Measurements from ENCODE around the gene ATP1B2.

The ATP1B2 gene

DNA sequence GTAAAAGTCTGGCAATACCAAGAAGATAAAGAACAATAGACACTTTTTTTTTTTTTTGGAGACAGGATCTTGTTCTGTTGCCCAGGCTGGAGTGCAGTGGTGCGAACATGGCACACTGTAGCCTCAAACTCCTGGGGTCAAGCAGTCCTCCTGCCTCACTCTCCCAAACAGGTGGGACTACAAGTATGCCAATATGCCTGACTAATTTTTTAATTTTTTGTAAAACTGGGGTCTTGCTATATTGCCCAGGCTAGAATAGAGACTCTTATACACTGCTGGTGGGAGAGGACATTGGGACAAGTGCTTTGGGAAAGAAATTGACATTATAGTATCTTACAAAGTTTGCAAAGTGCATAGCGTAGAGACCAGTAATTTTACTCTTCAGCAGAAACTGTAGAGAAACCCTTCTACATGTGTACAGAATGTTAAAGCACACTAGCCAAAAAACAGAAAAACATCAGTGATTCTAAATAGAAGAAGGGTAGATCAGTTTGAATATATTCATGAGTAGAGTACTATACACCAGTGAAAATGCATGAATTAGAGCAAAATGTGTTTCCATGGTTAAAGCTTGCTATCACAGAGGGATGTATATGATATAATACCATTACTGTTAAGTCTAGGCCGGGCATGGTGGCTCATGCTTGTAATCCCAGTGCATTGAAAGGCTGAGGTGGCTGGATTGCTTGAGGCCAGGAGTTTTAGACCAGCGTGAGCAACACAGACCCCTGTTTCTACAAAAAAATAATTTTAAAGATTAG is 47.3 kb downstream of the ATP1B2 start:
- Histone ChIP-seq H3K4me1 (ENCODE audit: control insufficient read depth in 1 of 2, insufficient read depth in 2 of 2, low read length in 2 of 2) (no peaks in the 10 kb centered on the region), H3K36me3 (ENCODE audit: control insufficient read depth in 1 of 2, insufficient read depth in 2 of 2, low read length in 2 of 2) (peaks cover 3 to 23% of the 10 kb centered on the region in 2 donors), H3K27ac (ENCODE audit: low read depth, low read length) (no peak overlapping the region), H3K4me3 (ENCODE audit: low read depth in 1 of 2, low read length in 2 of 2) (no peak overlapping the region), H3K9me3 (ENCODE audit: control insufficient read depth in 1 of 2, low read length in 2 of 2) (no peaks in the 10 kb centered on the region), H3K9ac (ENCODE audit: low read depth in 1 of 2, low read length in 2 of 2) (no peak overlapping the region), H3K27me3 (ENCODE audit: control insufficient read depth in 1 of 2, insufficient read depth in 2 of 2, low read length in 2 of 2) (peaks cover 0 to under 1% of the 10 kb centered on the region in 2 donors)

DNA sequence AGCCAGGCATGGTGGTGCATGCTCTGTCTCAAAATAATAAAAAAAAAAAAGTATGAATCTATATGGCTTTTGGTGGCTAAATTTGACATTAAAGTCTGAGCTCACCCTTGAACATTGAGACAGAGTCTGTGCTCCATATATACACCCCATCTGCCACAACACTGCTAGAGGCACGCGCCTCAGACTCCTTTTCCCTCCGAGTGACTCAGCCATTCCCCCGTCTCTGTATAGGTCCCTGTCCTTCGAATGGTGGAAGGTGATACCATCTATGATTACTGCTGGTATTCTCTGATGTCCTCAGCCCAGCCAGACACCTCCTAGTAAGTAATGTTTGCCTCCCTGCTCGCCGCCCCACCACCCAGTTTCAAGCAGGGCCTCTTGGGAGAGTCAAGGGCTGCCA is 49.8 kb downstream of the ATP1B2 start:
- Histone ChIP-seq H3K36me3 (ENCODE audit: control insufficient read depth in 1 of 2, insufficient read depth in 2 of 2, low read length in 2 of 2) (peaks cover 3 to 19% of the 10 kb centered on the region in 2 donors), H3K4me1 (ENCODE audit: control insufficient read depth in 1 of 2, insufficient read depth in 2 of 2, low read length in 2 of 2) (peaks cover 6% of the 10 kb centered on the region in 2 donors), H3K9ac (ENCODE audit: low read depth in 1 of 2, low read length in 2 of 2) (no peak overlapping the region), H3K4me3 (ENCODE audit: low read depth in 1 of 2, low read length in 2 of 2) (no peak overlapping the region), H3K9me3 (ENCODE audit: control insufficient read depth in 1 of 2, low read length in 2 of 2) (no peaks in the 10 kb centered on the region), H3K27ac (ENCODE audit: low read depth, low read length) (no peak overlapping the region), H3K27me3 (ENCODE audit: control insufficient read depth in 1 of 2, insufficient read depth in 2 of 2, low read length in 2 of 2) (peaks cover 10 to 19% of the 10 kb centered on the region in 2 donors)

DNA sequence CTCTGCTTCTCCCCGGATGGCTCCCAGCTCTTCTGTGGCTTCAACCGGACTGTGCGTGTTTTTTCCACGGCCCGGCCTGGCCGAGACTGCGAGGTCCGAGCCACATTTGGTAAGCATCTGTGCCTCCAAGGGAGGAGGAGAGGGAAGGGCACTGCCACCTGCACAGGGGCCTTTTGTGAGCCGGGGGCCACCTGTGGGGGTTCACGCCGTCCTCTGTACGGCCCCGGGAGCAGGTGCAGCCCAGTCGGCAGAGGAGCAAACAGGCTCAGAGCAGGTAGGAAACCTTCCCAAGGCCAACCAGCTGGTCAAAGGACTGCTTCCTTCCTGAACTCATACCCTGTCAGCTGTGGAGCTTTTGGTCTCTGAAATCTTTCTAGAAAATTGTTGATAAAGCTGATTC is 51.0 kb downstream of the ATP1B2 start:
- H3K27ac ChIP-seq (ENCODE audit: low read depth, low read length): no peak overlapping the region
- no peaks in the 10 kb centered on the region for H3K9me3 ChIP-seq (ENCODE audit: control insufficient read depth in 1 of 2, low read length in 2 of 2)
- peaks cover 6% of the 10 kb centered on the region in 2 donors for H3K4me1 ChIP-seq (ENCODE audit: control insufficient read depth in 1 of 2, insufficient read depth in 2 of 2, low read length in 2 of 2)
- H3K9ac ChIP-seq (ENCODE audit: low read depth in 1 of 2, low read length in 2 of 2): no peak overlapping the region
- no peak overlapping the region for H3K4me3 ChIP-seq (ENCODE audit: low read depth in 1 of 2, low read length in 2 of 2)
- peaks cover 3 to 15% of the 10 kb centered on the region in 2 donors for H3K36me3 ChIP-seq (ENCODE audit: control insufficient read depth in 1 of 2, insufficient read depth in 2 of 2, low read length in 2 of 2)
- H3K27me3 ChIP-seq (ENCODE audit: control insufficient read depth in 1 of 2, insufficient read depth in 2 of 2, low read length in 2 of 2): peaks cover 22 to 29% of the 10 kb centered on the region in 2 donors

DNA sequence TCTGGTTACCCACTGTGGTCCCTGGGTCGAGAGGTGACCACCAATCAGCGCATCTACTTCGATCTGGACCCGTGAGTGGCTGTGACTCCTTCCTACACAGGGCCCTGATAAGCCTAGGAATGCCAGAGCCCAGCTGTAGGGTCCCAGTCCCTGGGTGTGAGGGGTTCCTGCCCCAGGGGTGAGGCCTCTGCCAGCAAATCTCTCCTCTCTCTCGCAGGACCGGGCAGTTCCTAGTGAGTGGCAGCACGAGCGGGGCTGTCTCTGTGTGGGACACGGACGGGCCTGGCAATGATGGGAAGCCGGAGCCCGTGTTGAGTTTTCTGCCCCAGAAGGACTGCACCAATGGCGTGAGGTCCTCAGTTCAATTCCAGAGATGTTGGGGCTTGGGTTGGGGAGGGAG is 52.0 kb downstream of the ATP1B2 start:
- H3K4me1 ChIP-seq (ENCODE audit: control insufficient read depth in 1 of 2, insufficient read depth in 2 of 2, low read length in 2 of 2): peaks cover 6% of the 10 kb centered on the region in 2 donors
- peaks cover 3 to 15% of the 10 kb centered on the region in 2 donors for H3K36me3 ChIP-seq (ENCODE audit: control insufficient read depth in 1 of 2, insufficient read depth in 2 of 2, low read length in 2 of 2)
- H3K4me3 ChIP-seq (ENCODE audit: low read depth in 1 of 2, low read length in 2 of 2): no peak overlapping the region
- no peak overlapping the region for H3K27ac ChIP-seq (ENCODE audit: low read depth, low read length)
- H3K9ac ChIP-seq (ENCODE audit: low read depth in 1 of 2, low read length in 2 of 2): no peak overlapping the region
- no peaks in the 10 kb centered on the region for H3K9me3 ChIP-seq (ENCODE audit: control insufficient read depth in 1 of 2, low read length in 2 of 2)
- H3K27me3 ChIP-seq (ENCODE audit: control insufficient read depth in 1 of 2, insufficient read depth in 2 of 2, low read length in 2 of 2): peaks cover 30 to 39% of the 10 kb centered on the region in 2 donors

DNA sequence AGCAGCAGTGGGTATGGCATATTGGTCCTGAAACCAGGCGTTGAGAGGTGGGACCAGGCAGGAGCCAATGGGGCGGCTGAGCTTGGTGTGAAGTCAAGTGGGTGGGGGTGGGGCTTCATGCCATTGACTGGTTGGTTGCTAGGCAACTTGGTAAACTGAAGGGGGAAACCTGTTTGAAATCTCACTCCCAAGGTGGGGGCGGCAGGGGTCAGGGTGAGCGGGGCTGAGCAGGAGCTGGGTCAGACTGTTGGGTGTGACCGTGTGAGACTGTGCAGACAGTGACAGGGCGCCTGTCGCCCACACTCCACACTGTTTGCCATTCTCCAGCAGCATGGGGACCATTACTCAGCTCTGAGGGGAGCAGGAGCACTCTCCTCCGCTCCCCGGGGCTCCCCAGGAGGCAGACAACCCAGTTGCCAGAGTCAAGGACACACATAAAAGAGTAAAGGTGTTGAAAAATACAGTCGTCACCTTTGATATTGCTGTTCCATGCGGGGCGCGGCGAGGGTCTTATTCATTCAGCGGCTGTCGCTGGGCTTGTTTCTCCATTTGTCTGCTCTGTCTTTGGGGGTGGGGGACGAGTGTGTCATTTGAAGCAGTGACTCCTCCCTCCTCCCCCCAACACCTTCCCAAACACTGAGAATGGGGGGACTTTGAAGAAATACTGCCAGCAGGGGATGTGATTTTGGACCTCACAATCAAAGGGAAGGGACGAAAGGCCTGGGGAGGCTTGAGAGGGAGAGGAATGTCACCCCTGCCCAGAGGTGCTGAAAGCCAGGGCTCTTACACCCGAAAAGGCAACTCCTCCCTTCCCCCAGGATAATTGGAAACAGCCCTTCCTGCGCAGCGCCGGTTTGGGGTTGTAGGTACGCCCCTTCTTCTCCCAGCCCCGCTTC is 53.1 kb downstream of the ATP1B2 start:
- H3K4me3 ChIP-seq (ENCODE audit: low read depth in 1 of 2, low read length in 2 of 2): no peak overlapping the region
- no peaks in the 10 kb centered on the region for H3K9me3 ChIP-seq (ENCODE audit: control insufficient read depth in 1 of 2, low read length in 2 of 2)
- H3K9ac ChIP-seq (ENCODE audit: low read depth in 1 of 2, low read length in 2 of 2): no peak overlapping the region
- H3K27ac ChIP-seq (ENCODE audit: low read depth, low read length): no peak overlapping the region
- peaks cover 6% of the 10 kb centered on the region in 2 donors for H3K4me1 ChIP-seq (ENCODE audit: control insufficient read depth in 1 of 2, insufficient read depth in 2 of 2, low read length in 2 of 2)
- peaks cover 30 to 39% of the 10 kb centered on the region in 2 donors for H3K27me3 ChIP-seq (ENCODE audit: control insufficient read depth in 1 of 2, insufficient read depth in 2 of 2, low read length in 2 of 2)
- peaks cover 3 to 15% of the 10 kb centered on the region in 2 donors for H3K36me3 ChIP-seq (ENCODE audit: control insufficient read depth in 1 of 2, insufficient read depth in 2 of 2, low read length in 2 of 2)

DNA sequence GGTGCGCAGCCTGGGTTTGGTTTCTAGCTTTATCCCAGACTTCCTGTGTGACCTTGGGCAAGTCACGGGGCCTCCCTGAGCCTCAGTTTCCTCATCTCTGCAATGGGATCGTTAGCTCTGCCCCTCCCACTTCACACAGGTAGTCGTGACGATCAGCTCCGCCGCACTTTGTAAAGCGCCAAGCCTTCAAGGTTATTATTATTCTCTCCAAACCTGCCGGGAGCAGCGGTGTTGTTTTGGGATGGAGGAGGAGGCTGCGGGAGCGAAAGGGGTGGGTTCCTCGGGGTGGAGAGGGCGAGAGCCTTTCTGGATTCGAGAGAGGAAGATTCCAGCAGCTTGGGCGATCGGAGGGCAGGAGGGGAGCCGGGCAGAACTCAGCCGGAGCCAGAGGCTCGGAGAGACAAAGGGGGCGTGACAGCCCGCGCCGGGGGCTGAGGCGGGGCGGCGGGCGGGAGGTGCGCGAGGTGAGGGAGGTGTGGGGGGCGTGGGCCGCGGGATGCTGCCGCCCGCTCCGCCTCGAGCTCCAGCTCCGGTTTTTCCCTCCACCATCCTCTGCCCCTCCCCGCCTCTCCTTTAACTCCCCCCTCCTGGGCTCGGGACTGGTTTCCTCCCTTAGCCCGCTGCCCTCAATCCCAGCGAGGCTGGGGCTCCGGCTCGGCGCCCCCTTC is 54.0 kb downstream of the ATP1B2 start, which contains the start of gene EFNB3:
Gene EFNB3 (plus strand): TSS at position 602 of the 668 bp plus-strand sequence. CDS start 397 bp downstream, outside the sequence.
- Histone ChIP-seq H3K9ac (ENCODE audit: low read depth in 1 of 2, low read length in 2 of 2) (no peak within 1 kb of the TSS), H3K4me1 (ENCODE audit: control insufficient read depth in 1 of 2, insufficient read depth in 2 of 2, low read length in 2 of 2) (peaks cover 6% of the 10 kb centered on the region in 2 donors), H3K27me3 (ENCODE audit: control insufficient read depth in 1 of 2, insufficient read depth in 2 of 2, low read length in 2 of 2) (peaks cover 30 to 39% of the 10 kb centered on the region in 2 donors), H3K4me3 (ENCODE audit: low read depth in 1 of 2, low read length in 2 of 2) (peak within 1 kb of the TSS; percentile 22 to 36), H3K9me3 (ENCODE audit: control insufficient read depth in 1 of 2, low read length in 2 of 2) (no peaks in the 10 kb centered on the region), H3K36me3 (ENCODE audit: control insufficient read depth in 1 of 2, insufficient read depth in 2 of 2, low read length in 2 of 2) (peaks cover 3 to 15% of the 10 kb centered on the region in 2 donors), H3K27ac (ENCODE audit: low read depth, low read length) (no peak within 1 kb of the TSS)

DNA sequence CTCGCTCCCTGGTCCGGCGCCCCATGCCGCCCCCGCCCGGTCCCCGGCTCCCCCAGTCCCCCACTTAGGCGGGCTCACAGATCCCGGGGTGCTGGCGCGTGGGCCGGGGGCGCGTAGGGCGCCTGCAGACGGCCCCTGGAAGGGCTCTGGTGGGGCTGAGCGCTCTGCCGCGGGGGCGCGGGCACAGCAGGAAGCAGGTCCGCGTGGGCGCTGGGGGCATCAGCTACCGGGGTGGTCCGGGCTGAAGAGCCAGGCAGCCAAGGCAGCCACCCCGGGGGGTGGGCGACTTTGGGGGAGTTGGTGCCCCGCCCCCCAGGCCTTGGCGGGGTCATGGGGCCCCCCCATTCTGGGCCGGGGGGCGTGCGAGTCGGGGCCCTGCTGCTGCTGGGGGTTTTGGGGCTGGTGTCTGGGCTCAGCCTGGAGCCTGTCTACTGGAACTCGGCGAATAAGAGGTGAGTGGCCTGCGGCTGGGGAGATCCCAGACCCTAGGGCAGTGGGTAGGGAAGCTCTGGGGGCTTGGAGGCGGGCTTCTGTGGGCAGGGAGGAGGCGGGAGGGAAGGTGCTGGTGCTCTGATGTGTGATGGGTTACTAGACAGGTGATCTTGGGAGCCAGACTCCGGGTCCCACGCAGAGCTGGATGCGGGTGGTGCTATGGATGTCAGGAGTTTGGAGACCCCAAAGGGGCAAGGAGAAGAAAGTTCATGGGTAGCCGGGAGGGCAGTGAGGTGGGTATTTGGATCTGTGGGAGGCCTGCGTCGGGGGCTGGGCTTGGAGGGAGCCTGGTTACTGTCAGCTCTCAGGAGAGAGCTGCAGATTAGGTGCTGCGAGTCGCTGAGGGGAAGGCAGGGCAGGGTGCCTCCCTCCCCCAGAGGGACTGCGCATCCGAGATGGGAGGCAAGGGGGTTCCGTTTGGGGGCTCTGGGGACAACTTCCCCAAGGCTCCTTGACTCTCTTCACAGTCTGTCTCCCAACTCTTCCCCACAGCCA is 54.8 kb downstream of the ATP1B2 start:
- Histone ChIP-seq H3K9me3 (ENCODE audit: control insufficient read depth in 1 of 2, low read length in 2 of 2) (no peaks in the 10 kb centered on the region), H3K4me3 (ENCODE audit: low read depth in 1 of 2, low read length in 2 of 2) (no peak overlapping the region), H3K9ac (ENCODE audit: low read depth in 1 of 2, low read length in 2 of 2) (no peak overlapping the region), H3K27me3 (ENCODE audit: control insufficient read depth in 1 of 2, insufficient read depth in 2 of 2, low read length in 2 of 2) (peaks cover 30 to 43% of the 10 kb centered on the region in 2 donors), H3K36me3 (ENCODE audit: control insufficient read depth in 1 of 2, insufficient read depth in 2 of 2, low read length in 2 of 2) (peaks cover 3 to 15% of the 10 kb centered on the region in 2 donors), H3K27ac (ENCODE audit: low read depth, low read length) (no peak overlapping the region), H3K4me1 (ENCODE audit: control insufficient read depth in 1 of 2, insufficient read depth in 2 of 2, low read length in 2 of 2) (peaks cover 6% of the 10 kb centered on the region in 2 donors)

DNA sequence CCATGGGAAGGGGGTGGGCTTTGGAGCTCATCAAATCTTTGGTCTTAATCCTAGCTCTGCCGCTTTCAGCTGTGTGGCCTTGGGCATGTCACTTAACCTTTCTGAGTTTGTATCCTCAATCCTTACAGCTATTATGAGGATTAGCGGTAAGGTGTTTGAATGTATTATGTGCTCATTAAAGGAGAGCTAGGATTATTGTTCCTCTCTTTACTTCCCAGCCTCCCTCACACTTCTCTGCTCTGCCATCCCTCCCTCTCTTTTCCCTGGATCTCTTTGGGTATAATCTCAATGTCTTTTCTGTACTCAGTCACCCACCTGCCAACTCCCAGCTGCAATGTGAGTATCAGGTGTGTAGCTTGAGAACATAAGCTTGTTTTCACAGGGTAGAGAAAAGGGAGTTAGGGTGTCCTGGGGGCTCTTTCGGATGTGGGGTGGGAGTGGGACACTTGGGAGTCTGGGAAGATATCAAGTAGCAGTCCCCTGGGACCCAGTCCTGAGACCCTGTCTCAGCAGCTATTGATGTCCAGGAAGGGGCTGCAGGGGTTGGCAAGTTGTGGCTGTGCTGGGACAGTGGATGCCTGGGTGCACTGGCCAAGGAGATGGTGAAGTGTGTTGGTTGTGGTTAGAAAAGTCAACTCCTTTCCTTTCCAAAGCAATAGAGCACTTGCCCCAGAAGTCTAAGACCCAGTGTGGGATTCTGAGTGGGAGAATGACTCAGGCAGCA is 56.1 kb downstream of the ATP1B2 start:
- no peak overlapping the region for H3K9ac ChIP-seq (ENCODE audit: low read depth in 1 of 2, low read length in 2 of 2)
- H3K36me3 ChIP-seq (ENCODE audit: control insufficient read depth in 1 of 2, insufficient read depth in 2 of 2, low read length in 2 of 2): peaks cover 2 to 8% of the 10 kb centered on the region in 2 donors
- no peak overlapping the region for H3K4me3 ChIP-seq (ENCODE audit: low read depth in 1 of 2, low read length in 2 of 2)
- H3K9me3 ChIP-seq (ENCODE audit: control insufficient read depth in 1 of 2, low read length in 2 of 2): no peaks in the 10 kb centered on the region
- no peak overlapping the region for H3K27ac ChIP-seq (ENCODE audit: low read depth, low read length)
- H3K27me3 ChIP-seq (ENCODE audit: control insufficient read depth in 1 of 2, insufficient read depth in 2 of 2, low read length in 2 of 2): peaks cover 33 to 50% of the 10 kb centered on the region in 2 donors
- H3K4me1 ChIP-seq (ENCODE audit: control insufficient read depth in 1 of 2, insufficient read depth in 2 of 2, low read length in 2 of 2): peaks cover 6% of the 10 kb centered on the region in 2 donors
